Activated CD8-positive, alpha-beta memory T cell treated with anti-CD3 and anti-CD28 coated beads for 24 hours (primary cell): ENCODE data around the gene MAB21L3.

Experiments
- DNase-seq: peaks from one replicate; pipeline ENCODE4 v3.0.0-alpha.2; 2020

Gene MAB21L3

GRCh38 chr1:116166655-116167054 lies 55.5 kb downstream of the MAB21L3 start:
- no peak for DNase-seq

- no peak for DNase-seq
Measured at GRCh38 chr1:116167625-116168276, 56.6 kb downstream of the MAB21L3 start.

GRCh38 chr1:116168277-116169032 lies 57.3 kb downstream of the MAB21L3 start:
- peak; percentile 92 for DNase-seq

GRCh38 chr1:116169898-116170297 lies 58.7 kb downstream of the MAB21L3 start:
- DNase-seq = no peak

GRCh38 chr1:116170721-116171589 lies 59.8 kb downstream of the MAB21L3 start:
- DNase-seq = no peak

GRCh38 chr1:116172666-116173065 lies 61.5 kb downstream of the MAB21L3 start:
- no peak for DNase-seq

- DNase-seq = no peak
Measured at GRCh38 chr1:116175611-116176010, 64.4 kb downstream of the MAB21L3 start.

- DNase-seq = no peak
Measured at GRCh38 chr1:116176306-116176789, 65.1 kb downstream of the MAB21L3 start.

- DNase-seq = no peak
Measured at GRCh38 chr1:116177861-116178260, 66.7 kb downstream of the MAB21L3 start.

GRCh38 chr1:116178837-116179236 lies 67.6 kb downstream of the MAB21L3 start:
- no peak for DNase-seq

- no peak for DNase-seq
Measured at GRCh38 chr1:116179419-116179818, 68.2 kb downstream of the MAB21L3 start.

GRCh38 chr1:116179964-116180363 lies 68.8 kb downstream of the MAB21L3 start:
- DNase-seq = no peak

GRCh38 chr1:116182019-116182714 lies 71.0 kb downstream of the MAB21L3 start:
- no peak for DNase-seq
